HUES6 (cell line): Measurements from ENCODE around the gene SIX3.

Source experiments
- H3K27ac ChIP-seq: 2 replicates; pipeline ENCODE4 v1.7.0; 2013; ENCODE audit warnings: low read depth, mild to moderate bottlenecking, low read length, inconsistent platforms
- H3K27me3 ChIP-seq: 2 replicates; pipeline ENCODE4 v1.6.1; 2013; ENCODE audit warnings: low read length; ENCODE audit not compliant: control insufficient read depth, insufficient read depth
- H3K36me3 ChIP-seq: 2 replicates; pipeline ENCODE4 v1.6.1; 2013; ENCODE audit warnings: low read length; ENCODE audit not compliant: control insufficient read depth, insufficient read depth
- H3K4me1 ChIP-seq: 2 replicates; pipeline ENCODE4 v1.6.1; 2013; ENCODE audit warnings: low read length; ENCODE audit not compliant: control insufficient read depth, insufficient read depth
- H3K4me3 ChIP-seq: 2 replicates; pipeline ENCODE4 v1.5.1; 2013; ENCODE audit warnings: low read depth, low read length
- H3K9ac ChIP-seq: one replicate; pipeline ENCODE4 v1.6.1; 2013; ENCODE audit warnings: mild to moderate bottlenecking, low read length
- H3K9me3 ChIP-seq: 2 replicates; pipeline ENCODE4 v1.6.1; 2013; ENCODE audit warnings: low read depth, low read length; ENCODE audit not compliant: control insufficient read depth, insufficient read depth

The SIX3 gene

GRCh38 chr2:44980751-44981713 lies 39.5 kb downstream of the SIX3 start:
- Histone ChIP-seq H3K27me3 (peaks cover 19% of the 10 kb centered on the region), H3K36me3 (no peaks in the 10 kb centered on the region)

GRCh38 chr2:44981714-44982108 lies 40.2 kb downstream of the SIX3 start:
- Histone ChIP-seq H3K36me3 (no peaks in the 10 kb centered on the region), H3K27ac (no peak overlapping the region), H3K27me3 (peaks cover 19% of the 10 kb centered on the region), H3K9me3 (no peaks in the 10 kb centered on the region), H3K9ac (no peak overlapping the region), H3K4me1 (peaks cover 4% of the 10 kb centered on the region; the same call in 1 of the 2 replicates), H3K4me3 (no peak overlapping the region)

More at GRCh38 chr2:44980751-44981713, 39.5 kb downstream of the SIX3 start:
- Histone ChIP-seq H3K27ac (no peak overlapping the region), H3K4me3 (no peak overlapping the region), H3K9me3 (no peaks in the 10 kb centered on the region), H3K9ac (no peak overlapping the region), H3K4me1 (peaks cover 7% of the 10 kb centered on the region; the same call in 1 of the 2 replicates)

GRCh38 chr2:44983836-44984604 lies 42.5 kb downstream of the SIX3 start:
- Histone ChIP-seq H3K9ac (no peak overlapping the region), H3K27me3 (peaks cover 15% of the 10 kb centered on the region), H3K4me3 (no peak overlapping the region), H3K27ac (no peak overlapping the region), H3K36me3 (no peaks in the 10 kb centered on the region), H3K4me1 (peaks cover 4% of the 10 kb centered on the region; the same call in 1 of the 2 replicates), H3K9me3 (peaks cover 10% of the 10 kb centered on the region)

- Histone ChIP-seq H3K9ac (no peak overlapping the region), H3K27me3 (peaks cover 39% of the 10 kb centered on the region), H3K4me1 (no peaks in the 10 kb centered on the region), H3K36me3 (no peaks in the 10 kb centered on the region), H3K4me3 (no peak overlapping the region), H3K9me3 (peaks cover 10% of the 10 kb centered on the region), H3K27ac (no peak overlapping the region)
Measured at GRCh38 chr2:44989176-44989575, 47.7 kb downstream of the SIX3 start.

GRCh38 chr2:44994377-44994776 lies 52.9 kb downstream of the SIX3 start:
- no peak overlapping the region for H3K4me3 ChIP-seq
- H3K36me3 ChIP-seq, result no peaks in the 10 kb centered on the region
- peaks cover 85% of the 10 kb centered on the region for H3K27me3 ChIP-seq
- H3K4me1 ChIP-seq, result no peaks in the 10 kb centered on the region
- H3K27ac ChIP-seq, result no peak overlapping the region
- H3K9ac ChIP-seq, result no peak overlapping the region
- no peaks in the 10 kb centered on the region for H3K9me3 ChIP-seq
